SU-DHL-6 (cell line): ENCODE measurements around the gene PRKCA.

Source experiments
- EZH2phosphoT487 ChIP-seq: fragments of 200-600 bp; sonication (generic), shearing (Covaris generic); conservative IDR thresholded peaks from 2 replicates; pipeline ENCODE4 v1.6.1; 2018; ENCODE audit warnings: mild to moderate bottlenecking, antibody characterized with exemption, low read length, moderate library complexity, mixed read lengths
- TF ChIP-seq, protein P1 (sequence below): fragments of 200-600 bp; sonication (generic); IDR thresholded peaks from one replicate; pipeline ENCODE4 v1.5.1; 2017; ENCODE audit warnings: antibody characterized with exemption, mild to moderate bottlenecking, low read length, moderate library complexity; ENCODE audit not compliant: insufficient read depth, poor library complexity, severe bottlenecking

DNA sequence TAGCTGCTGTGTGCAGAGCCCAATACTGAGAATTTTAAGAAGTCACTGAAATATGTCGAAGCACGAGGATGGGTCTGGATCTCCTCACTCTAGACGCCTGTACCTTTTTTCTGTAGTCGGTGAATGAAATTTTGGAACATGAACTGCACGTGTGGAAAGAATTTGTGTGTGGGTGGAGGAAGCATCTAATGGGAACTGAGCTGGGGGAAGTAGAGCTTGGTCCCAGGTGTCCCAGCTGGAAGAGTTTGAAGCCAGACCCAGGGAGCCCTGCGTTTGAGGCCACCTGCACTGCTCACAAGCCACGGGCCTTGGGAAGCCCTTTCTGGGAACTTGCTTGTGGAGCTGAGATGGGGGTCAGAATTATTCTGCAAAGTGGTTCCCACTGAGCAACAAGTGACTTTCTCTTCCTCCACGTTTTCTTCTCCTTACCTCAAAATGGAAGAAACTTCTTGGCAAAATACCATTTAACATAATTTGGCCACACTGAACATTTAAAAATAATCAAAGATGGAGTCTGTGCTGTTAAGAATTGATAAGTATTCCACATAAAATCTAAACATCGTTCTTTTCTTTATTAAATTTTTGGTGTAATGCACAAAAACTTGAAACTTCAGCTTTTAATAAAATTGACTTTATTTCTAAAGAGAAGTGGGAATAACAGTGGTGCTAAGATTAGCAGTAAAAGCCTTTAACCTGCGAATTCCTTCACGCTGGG is 163.8 kb downstream of the PRKCA start:
- TF ChIP-seq, protein P1, sequence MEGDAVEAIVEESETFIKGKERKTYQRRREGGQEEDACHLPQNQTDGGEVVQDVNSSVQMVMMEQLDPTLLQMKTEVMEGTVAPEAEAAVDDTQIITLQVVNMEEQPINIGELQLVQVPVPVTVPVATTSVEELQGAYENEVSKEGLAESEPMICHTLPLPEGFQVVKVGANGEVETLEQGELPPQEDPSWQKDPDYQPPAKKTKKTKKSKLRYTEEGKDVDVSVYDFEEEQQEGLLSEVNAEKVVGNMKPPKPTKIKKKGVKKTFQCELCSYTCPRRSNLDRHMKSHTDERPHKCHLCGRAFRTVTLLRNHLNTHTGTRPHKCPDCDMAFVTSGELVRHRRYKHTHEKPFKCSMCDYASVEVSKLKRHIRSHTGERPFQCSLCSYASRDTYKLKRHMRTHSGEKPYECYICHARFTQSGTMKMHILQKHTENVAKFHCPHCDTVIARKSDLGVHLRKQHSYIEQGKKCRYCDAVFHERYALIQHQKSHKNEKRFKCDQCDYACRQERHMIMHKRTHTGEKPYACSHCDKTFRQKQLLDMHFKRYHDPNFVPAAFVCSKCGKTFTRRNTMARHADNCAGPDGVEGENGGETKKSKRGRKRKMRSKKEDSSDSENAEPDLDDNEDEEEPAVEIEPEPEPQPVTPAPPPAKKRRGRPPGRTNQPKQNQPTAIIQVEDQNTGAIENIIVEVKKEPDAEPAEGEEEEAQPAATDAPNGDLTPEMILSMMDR: no peak
- TF ChIP-seq EZH2phosphoT487: no peak
